ENCODE results near the gene PTPRM.

DNA sequence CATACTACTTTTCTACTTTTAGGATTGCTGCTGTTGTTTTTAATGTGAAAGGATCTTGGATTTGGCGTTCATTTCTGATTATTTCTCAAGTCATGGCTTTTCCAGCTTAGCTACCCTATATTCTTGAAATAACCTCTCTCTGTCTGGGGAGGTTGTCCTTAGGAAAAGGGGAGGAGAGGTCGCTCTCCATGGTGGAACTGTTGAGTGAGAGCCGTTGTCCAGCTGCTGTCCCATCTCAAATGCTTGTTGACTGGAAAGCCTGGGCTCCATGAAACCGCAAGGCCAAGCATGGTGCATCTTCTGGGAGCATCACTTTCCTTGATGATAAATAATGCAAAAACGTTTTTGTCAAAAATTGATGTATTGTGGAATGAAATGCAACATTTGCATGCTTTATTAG is 563.0 kb downstream of the PTPRM start:
- TF ChIP-seq, protein P1, sequence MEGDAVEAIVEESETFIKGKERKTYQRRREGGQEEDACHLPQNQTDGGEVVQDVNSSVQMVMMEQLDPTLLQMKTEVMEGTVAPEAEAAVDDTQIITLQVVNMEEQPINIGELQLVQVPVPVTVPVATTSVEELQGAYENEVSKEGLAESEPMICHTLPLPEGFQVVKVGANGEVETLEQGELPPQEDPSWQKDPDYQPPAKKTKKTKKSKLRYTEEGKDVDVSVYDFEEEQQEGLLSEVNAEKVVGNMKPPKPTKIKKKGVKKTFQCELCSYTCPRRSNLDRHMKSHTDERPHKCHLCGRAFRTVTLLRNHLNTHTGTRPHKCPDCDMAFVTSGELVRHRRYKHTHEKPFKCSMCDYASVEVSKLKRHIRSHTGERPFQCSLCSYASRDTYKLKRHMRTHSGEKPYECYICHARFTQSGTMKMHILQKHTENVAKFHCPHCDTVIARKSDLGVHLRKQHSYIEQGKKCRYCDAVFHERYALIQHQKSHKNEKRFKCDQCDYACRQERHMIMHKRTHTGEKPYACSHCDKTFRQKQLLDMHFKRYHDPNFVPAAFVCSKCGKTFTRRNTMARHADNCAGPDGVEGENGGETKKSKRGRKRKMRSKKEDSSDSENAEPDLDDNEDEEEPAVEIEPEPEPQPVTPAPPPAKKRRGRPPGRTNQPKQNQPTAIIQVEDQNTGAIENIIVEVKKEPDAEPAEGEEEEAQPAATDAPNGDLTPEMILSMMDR (IDR thresholded peaks at IDR 0.05; ENCODE audit: low read depth, low read length): no peak
- no peak for TF ChIP-seq POLR2A (IDR thresholded peaks at IDR 0.05; ENCODE audit: extremely low read depth, insufficient read length)
- TF ChIP-seq MYC (IDR thresholded peaks at IDR 0.05; ENCODE audit: low read depth, low read length): no peak
- TF ChIP-seq, protein P2, sequence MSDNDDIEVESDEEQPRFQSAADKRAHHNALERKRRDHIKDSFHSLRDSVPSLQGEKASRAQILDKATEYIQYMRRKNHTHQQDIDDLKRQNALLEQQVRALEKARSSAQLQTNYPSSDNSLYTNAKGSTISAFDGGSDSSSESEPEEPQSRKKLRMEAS (IDR thresholded peaks at IDR 0.05; ENCODE audit: low read depth, low read length): no peak
